ENCODE measurements around the gene ANKRD28.
A peak's percentile ranks its signal among the peaks of the same experiment; 100 is the strongest.

ANKRD28 gene

DNA sequence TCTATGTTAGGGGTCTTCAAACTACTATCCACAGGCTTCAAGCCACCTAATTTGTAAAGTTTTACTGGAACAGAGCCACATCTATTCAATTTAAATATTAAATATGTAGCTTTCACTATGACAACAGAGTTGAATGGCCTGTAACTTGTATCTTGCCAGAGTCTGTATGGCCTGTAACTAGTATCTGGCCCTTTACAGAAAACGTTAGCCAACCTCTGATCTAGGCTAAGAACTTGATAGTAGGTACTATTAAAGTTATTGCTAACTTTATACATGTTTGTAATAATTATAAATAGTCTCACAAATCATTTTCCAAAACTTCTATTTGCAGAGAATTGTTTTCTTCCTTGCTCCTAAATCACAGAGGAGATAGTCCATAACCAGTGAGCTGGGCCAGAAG, 40.0 kb downstream of the ANKRD28 start:
- no peak for DNase-seq (ENCODE audit: low read depth)
- TF ChIP-seq CTCF (conservative IDR thresholded peaks at IDR 0.05; ENCODE audit: low read depth, low read length): no peak

GRCh38 chr3:15756505-15756904, 41.3 kb downstream of the ANKRD28 start:
- no peak for TF ChIP-seq CTCF (conservative IDR thresholded peaks at IDR 0.05; ENCODE audit: low read depth, low read length)
- DNase-seq (ENCODE audit: low read depth): no peak
- H3K4me3 ChIP-seq (ENCODE audit: low read depth, low read length): no peak overlapping the region

More for the DNA sequence above, 40.0 kb downstream of the ANKRD28 start:
- H3K4me3 ChIP-seq (ENCODE audit: low read depth, low read length): no peak overlapping the region

- TF ChIP-seq CTCF (conservative IDR thresholded peaks at IDR 0.05; ENCODE audit: low read depth, low read length): no peak
- no peak for DNase-seq (ENCODE audit: low read depth)
- no peak overlapping the region for H3K4me3 ChIP-seq (ENCODE audit: low read depth, low read length)
These were observed 42.0 kb downstream of the ANKRD28 start for GRCh38 chr3:15755780-15756179.

DNA sequence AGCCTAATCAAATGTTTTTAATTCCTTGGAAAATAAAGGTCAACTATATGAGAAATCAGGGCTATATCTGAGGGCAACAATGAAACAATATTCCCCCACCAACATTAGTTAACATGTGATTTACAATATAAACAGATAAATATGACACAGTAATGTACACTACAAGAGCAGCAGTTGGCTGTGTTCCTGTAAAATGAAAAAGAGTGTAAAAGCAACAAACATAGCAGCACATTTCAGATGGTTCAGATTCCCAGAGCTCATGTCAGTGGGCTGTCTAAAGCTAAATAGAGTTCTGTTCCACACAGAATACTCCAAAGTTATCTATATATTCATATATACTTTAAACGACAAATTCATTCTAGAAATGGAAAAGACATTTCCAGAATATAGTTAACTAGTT, 42.6 kb downstream of the ANKRD28 start:
- no peak for TF ChIP-seq CTCF (conservative IDR thresholded peaks at IDR 0.05; ENCODE audit: low read depth, low read length)
- H3K4me3 ChIP-seq (ENCODE audit: low read depth, low read length): no peak overlapping the region
- peak; percentile 69 for DNase-seq (ENCODE audit: low read depth)

GRCh38 chr3:15754047-15754446, 43.7 kb downstream of the ANKRD28 start:
- TF ChIP-seq CTCF (conservative IDR thresholded peaks at IDR 0.05; ENCODE audit: low read depth, low read length): no peak
- peak; percentile 60 for DNase-seq (ENCODE audit: low read depth)
- no peak overlapping the region for H3K4me3 ChIP-seq (ENCODE audit: low read depth, low read length)

DNA sequence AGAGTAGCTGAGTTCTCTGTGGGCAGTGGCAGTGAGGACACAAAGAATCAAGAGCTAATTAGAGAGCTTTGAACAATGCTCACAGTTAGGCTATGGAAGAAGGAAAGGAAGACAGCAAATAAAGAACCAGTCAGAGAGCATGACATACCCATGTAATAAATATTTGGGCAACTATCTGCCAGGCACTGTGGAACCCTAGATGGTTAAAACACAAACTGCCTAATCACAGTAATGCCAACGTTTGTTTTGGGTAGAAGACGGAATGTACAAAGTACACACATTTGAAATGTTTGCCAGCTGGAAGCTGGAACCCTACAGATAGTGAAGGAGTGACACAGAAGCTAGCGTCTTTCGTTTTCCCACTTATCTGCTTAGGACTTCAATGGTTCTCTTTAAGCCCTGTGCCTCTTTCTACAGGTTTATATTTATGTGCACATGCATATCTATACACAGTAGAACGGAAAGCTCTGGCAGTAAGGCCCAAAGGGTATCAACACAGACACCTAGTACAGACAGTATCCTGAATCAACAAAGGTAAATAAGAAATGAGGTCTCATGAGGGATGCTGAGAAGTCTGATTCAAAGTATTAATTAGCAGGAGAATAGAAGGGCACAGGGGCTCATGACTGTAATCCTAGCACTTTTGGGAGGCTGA, 44.6 kb downstream of the ANKRD28 start:
- DNase-seq (ENCODE audit: low read depth): no peak

More for the DNA sequence above, 44.6 kb downstream of the ANKRD28 start:
- H3K4me3 ChIP-seq (ENCODE audit: low read depth, low read length): no peak overlapping the region
- no peak for TF ChIP-seq CTCF (conservative IDR thresholded peaks at IDR 0.05; ENCODE audit: low read depth, low read length)
